HepG2 (cell line): ENCODE data around the gene SSNA1. TPM values are rescaled to one million over a fixed set of nuclear protein-coding genes. Genes with fewer than 3 reads are reported as not detected.
A peak's percentile ranks its signal among the peaks of the same experiment; 100 is the strongest.

Experiments used
- ATAC-seq: fragments of 200-7000 bp; cut with Tn5 transposase; 3 replicates; pipeline ENCODE4 v1.9.1; 2020; ENCODE audit warnings: mild to moderate bottlenecking, moderate library complexity
- BruUV-seq: library from RNA; stranded (reverse); fragments of 400-500 nt; replicated peaks from 2 replicates; lab custom pipeline; 2021; lab: Mats Ljungman, UMichigan
- CTCF ChIA-PET: fragments of 300-600 bp; formaldehyde crosslinking; extraction: SDS; loops from one replicate; lab custom pipeline; 2021; ENCODE audit warnings: low total read pairs, inconsistent platforms, low intra/inter-chr PET ratio; lab: Yijun Ruan, JAX
- POLR2A ChIA-PET: fragments of 350-600 bp; sonication (Branson Sonifier 250); formaldehyde crosslinking; loops from one replicate; lab custom pipeline; 2020; ENCODE audit warnings: antibody characterized with exemption, inconsistent platforms; lab: Yijun Ruan, JAX
- DNase-seq: peaks from one replicate; pipeline ENCODE4 v3.0.0-alpha.2; 2015; ENCODE audit warnings: low spot score
- FAIRE-seq: peaks from 3 replicates; lab custom pipeline; 2011; peaks lifted over from hg19 to GRCh38; lab: Jason Lieb, UNC
- H2AFZ ChIP-seq: one replicate; pipeline ENCODE4 v1.6.1; 2011; ENCODE audit warnings: low read length, inconsistent platforms
- H3K27ac ChIP-seq: fragments of 300-600 bp; 3 replicates; pipeline ENCODE4 v1.8.0; 2011; ENCODE audit warnings: mixed run types, mild to moderate bottlenecking, mixed read lengths, low read length, inconsistent platforms; ENCODE audit not compliant: insufficient read depth; ENCODE audit errors: extremely low read length
- H3K27me3 ChIP-seq, 2 experiments: fragments of 200-600 bp in 1 of 2; 2 replicates in 1 of 2; 3 replicates in 1 of 2; pipeline versions ENCODE4 v1.6.0 to v1.8.0; 2011; ENCODE audit warnings: low read length in 2 of 2, mild to moderate bottlenecking in 2 of 2, moderate library complexity in 2 of 2, inconsistent platforms in 1 of 2; ENCODE audit not compliant: insufficient read depth in 2 of 2, control insufficient read depth in 1 of 2
- H3K36me3 ChIP-seq, 2 experiments: fragments of 200-600 bp in 1 of 2; replicated peaks in 1 of 2; 2 replicates in 1 of 2; 3 replicates in 1 of 2; pipeline versions ENCODE4 v1.5.1 to v1.8.0; 2011; ENCODE audit warnings: low read length in 2 of 2, inconsistent platforms in 1 of 2; ENCODE audit not compliant: insufficient read depth in 2 of 2, control insufficient read depth in 1 of 2
- H3K4me1 ChIP-seq: 2 replicates; pipeline ENCODE4 v1.5.1; 2012; ENCODE audit warnings: low read length, inconsistent platforms; ENCODE audit not compliant: insufficient read depth
- H3K4me2 ChIP-seq: 2 replicates; pipeline ENCODE4 v1.6.0; 2011; ENCODE audit warnings: low read depth, low read length, inconsistent platforms
- H3K4me3 ChIP-seq, 3 experiments: fragments of 200-600 bp in 1 of 3; sonication (generic), shearing (Covaris generic) in 1 of 3; replicated peaks in 1 of 3; 2 replicates each; pipeline ENCODE4 v1.5.1; 2011 to 2016; ENCODE audit warnings: low read length in 3 of 3, inconsistent platforms in 2 of 3, low read depth in 2 of 3, mild to moderate bottlenecking in 2 of 3, control low read depth in 1 of 3, mixed read lengths in 1 of 3; ENCODE audit not compliant: insufficient read depth in 1 of 3
- H3K79me2 ChIP-seq: one replicate; pipeline ENCODE4 v1.6.1; 2011; ENCODE audit warnings: low read length, inconsistent platforms; ENCODE audit not compliant: insufficient read depth
- H3K9ac ChIP-seq: 2 replicates; pipeline ENCODE4 v1.6.0; 2011; ENCODE audit warnings: mild to moderate bottlenecking, low read depth, low read length, inconsistent platforms; ENCODE audit not compliant: insufficient read depth
- H3K9me3 ChIP-seq: 2 replicates; pipeline ENCODE4 v1.5.1; 2012; ENCODE audit warnings: mild to moderate bottlenecking, low read length
- H4K20me1 ChIP-seq: 2 replicates; pipeline ENCODE4 v1.6.0; 2011; ENCODE audit warnings: inconsistent platforms, mild to moderate bottlenecking, low read length, moderate library complexity; ENCODE audit not compliant: insufficient read depth
- PCBP1 ChIP-seq: fragments of 200-400 bp; formaldehyde crosslinking; IDR thresholded peaks from 2 replicates; pipeline ENCODE4 v1.6.1; 2017; ENCODE audit warnings: mild to moderate bottlenecking, low read depth, low read length, borderline replicate concordance
- POLR2G ChIP-seq: fragments of 200-400 bp; formaldehyde crosslinking; IDR thresholded peaks from 2 replicates; pipeline ENCODE4 v1.6.1; 2018; ENCODE audit warnings: mild to moderate bottlenecking, low read depth, low read length, moderate library complexity
- TMF1 ChIP-seq: sonication (generic); formaldehyde crosslinking; IDR thresholded peaks from 2 replicates; pipeline ENCODE4 v1.8.1; 2022; ENCODE audit warnings: low read depth, missing genetic modification reagents
- XBP1 ChIP-seq: sonication (generic); formaldehyde crosslinking; IDR thresholded peaks from 2 replicates; pipeline ENCODE4 v1.5.0; 2020; ENCODE audit warnings: missing genetic modification reagents
- YY1 ChIP-seq: IDR thresholded peaks from 2 replicates; pipeline ENCODE4 v1.6.1; 2011; ENCODE audit warnings: low read length, low read depth, moderate library complexity, mild to moderate bottlenecking; ENCODE audit not compliant: insufficient read depth, insufficient replicate concordance
- ZNF569 ChIP-seq: sonication (generic); formaldehyde crosslinking; IDR thresholded peaks from 2 replicates; pipeline ENCODE4 v1.5.0; 2020; ENCODE audit warnings: mild to moderate bottlenecking, missing genetic modification reagents, moderate library complexity, borderline replicate concordance
- ZSCAN31 ChIP-seq: sonication (generic); formaldehyde crosslinking; IDR thresholded peaks from 2 replicates; pipeline ENCODE4 v1.5.0; 2020; ENCODE audit warnings: low read depth, mild to moderate bottlenecking, missing genetic modification reagents
- WGBS: methylation state at CpG from one replicate; pipeline ENCODE4 v1.1.6; 2017; ENCODE audit warnings: low lambda C conversion rate; 5-methylcytosine and 5-hydroxymethylcytosine counted together
- in situ Hi-C: cut with HindIII; loops from 2 replicates; pipeline ENCODE4 v1.10.0; 2017; ENCODE audit warnings: low pct_unique_long_range_greater_than_20kb; ENCODE audit not compliant: extremely low pct_ligation_motif_present
- intact Hi-C: fragments of 100-400 bp; cut with micrococcal nuclease; formaldehyde crosslinking; loops from one replicate; pipeline ENCODE4 v1.10.0; 2022; ENCODE audit not compliant: unreplicated experiment
- polyA plus RNA-seq, 8 experiments: library from polyadenylated mRNA; depleted of rRNA in 3 of 8; stranded (reverse) in 7 of 8; unstranded in 1 of 8; fragments of >200 nt; fragmentation: Illumina TruSeq in 4 of 8; extraction: Trizol in 4 of 8; gene quantifications; 2 replicates each; pipeline versions ENCODE4 v1.2.1 to v1.2.3, GENCODE V29; 2011 to 2016; ENCODE audit warnings: low read depth in 4 of 8, missing spikeins in 1 of 8, mixed read lengths in 1 of 8; ENCODE audit not compliant: insufficient read depth in 1 of 8
- total RNA-seq, 5 experiments: library from RNA; depleted of rRNA; stranded (reverse); fragments of >200 nt; fragmentation: Illumina TruSeq; extraction: Trizol; gene quantifications; 2 replicates each; pipeline ENCODE4 v1.2.3, GENCODE V29; 2016; ENCODE audit warnings: low read depth in 1 of 5
- TF ChIP-seq, protein P1 (sequence below): sonication (generic); formaldehyde crosslinking; IDR thresholded peaks from 2 replicates; pipeline ENCODE4 v1.4.0; 2020; ENCODE audit warnings: missing genetic modification reagents
- TF ChIP-seq, protein P2 (sequence below): sonication (generic); formaldehyde crosslinking; IDR thresholded peaks from 2 replicates; pipeline ENCODE4 v1.5.0; 2020; ENCODE audit warnings: missing genetic modification reagents, mild to moderate bottlenecking, borderline replicate concordance

Gene SSNA1
- total and polyA plus RNA-seq, 2 of the 13 experiments (the other 11 are each of a cell fraction or from before 2014, with no cell fraction given), result 35.9 to 49.4 TPM

- TF ChIP-seq, protein P1, sequence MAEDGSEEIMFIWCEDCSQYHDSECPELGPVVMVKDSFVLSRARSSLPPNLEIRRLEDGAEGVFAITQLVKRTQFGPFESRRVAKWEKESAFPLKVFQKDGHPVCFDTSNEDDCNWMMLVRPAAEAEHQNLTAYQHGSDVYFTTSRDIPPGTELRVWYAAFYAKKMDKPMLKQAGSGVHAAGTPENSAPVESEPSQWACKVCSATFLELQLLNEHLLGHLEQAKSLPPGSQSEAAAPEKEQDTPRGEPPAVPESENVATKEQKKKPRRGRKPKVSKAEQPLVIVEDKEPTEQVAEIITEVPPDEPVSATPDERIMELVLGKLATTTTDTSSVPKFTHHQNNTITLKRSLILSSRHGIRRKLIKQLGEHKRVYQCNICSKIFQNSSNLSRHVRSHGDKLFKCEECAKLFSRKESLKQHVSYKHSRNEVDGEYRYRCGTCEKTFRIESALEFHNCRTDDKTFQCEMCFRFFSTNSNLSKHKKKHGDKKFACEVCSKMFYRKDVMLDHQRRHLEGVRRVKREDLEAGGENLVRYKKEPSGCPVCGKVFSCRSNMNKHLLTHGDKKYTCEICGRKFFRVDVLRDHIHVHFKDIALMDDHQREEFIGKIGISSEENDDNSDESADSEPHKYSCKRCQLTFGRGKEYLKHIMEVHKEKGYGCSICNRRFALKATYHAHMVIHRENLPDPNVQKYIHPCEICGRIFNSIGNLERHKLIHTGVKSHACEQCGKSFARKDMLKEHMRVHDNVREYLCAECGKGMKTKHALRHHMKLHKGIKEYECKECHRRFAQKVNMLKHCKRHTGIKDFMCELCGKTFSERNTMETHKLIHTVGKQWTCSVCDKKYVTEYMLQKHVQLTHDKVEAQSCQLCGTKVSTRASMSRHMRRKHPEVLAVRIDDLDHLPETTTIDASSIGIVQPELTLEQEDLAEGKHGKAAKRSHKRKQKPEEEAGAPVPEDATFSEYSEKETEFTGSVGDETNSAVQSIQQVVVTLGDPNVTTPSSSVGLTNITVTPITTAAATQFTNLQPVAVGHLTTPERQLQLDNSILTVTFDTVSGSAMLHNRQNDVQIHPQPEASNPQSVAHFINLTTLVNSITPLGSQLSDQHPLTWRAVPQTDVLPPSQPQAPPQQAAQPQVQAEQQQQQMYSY (CRISPR knock-in tag), result no peak
- TF ChIP-seq PCBP1 (no peak), ZSCAN31 (CRISPR knock-in tag) (peak; percentile 39; the same call in 1 of the 2 replicates)
- TF ChIP-seq, all 625 proteins: peak for 9
Observed at GRCh38 chr9:137225699-137226331, 37.3 kb downstream of the SSNA1 start (continued).

GRCh38 chr9:137226338-137227053 lies 38.0 kb downstream of the SSNA1 start:
- peaks cover 81% of the 10 kb centered on the region for H3K4me1 ChIP-seq
- no peaks in the 10 kb centered on the region for H4K20me1 ChIP-seq
- no peaks in the 10 kb centered on the region for H3K36me3 ChIP-seq
- peak overlapping the region; percentile 31; the same call in 1 of the 2 replicates for H3K9ac ChIP-seq
- H3K9me3 ChIP-seq, result no peaks in the 10 kb centered on the region
- no peaks in the 10 kb centered on the region; a peak in 1 of 5 replicates for H3K27me3 ChIP-seq
- ATAC-seq (peak; percentile 0; the same call in 1 of the 3 replicates), DNase-seq (no peak), FAIRE-seq (no peak)
- no peak overlapping the region for H2AFZ ChIP-seq
- intact Hi-C loops (loop anchor here (2.0 kb wide), 2 partner anchors 38 to 106 kb away; partner anchors contain the start of genes ANAPC2 and SSNA1), in situ Hi-C loops (loop anchor here (5.0 kb wide), 2 partner anchors 39 to 114 kb away; partner anchors contain the start of genes ANAPC2, DPP7 and SSNA1)
- peak overlapping the region; percentile 66 for H3K4me2 ChIP-seq
- H3K27ac ChIP-seq, result no peak overlapping the region
- H3K4me3 ChIP-seq, result peak overlapping the region in 1 of 3 experiments; percentile 53; a peak in 2 of 6 replicates
- ChIA-PET CTCF (interaction anchor here (1.5 kb wide), 2 partner anchors 37 to 50 kb away, joined by 8 to 16 read pairs; partner anchors contain the start of genes ANAPC2 and SSNA1), POLR2A (interaction anchor here (0.8 to 13.4 kb wide), 11 partner anchors 8 to 108 kb away, joined by 3 to 225 read pairs (median 3); partner anchors contain the start of genes ANAPC2, NDOR1, SSNA1 and TMEM203)
- no peaks in the 10 kb centered on the region for H3K79me2 ChIP-seq
- BruUV-seq, result no TSS peak
- 18% methylated on average over 9 of the region's 18 CpGs for WGBS
- TF ChIP-seq POLR2G, result 0 out of 2 replicates have a peak, but pooled peaks have one; percentile 26
- TF ChIP-seq YY1, result peak; percentile 9
- no peak for TF ChIP-seq XBP1 (CRISPR knock-in tag)
- TF ChIP-seq, protein P2, sequence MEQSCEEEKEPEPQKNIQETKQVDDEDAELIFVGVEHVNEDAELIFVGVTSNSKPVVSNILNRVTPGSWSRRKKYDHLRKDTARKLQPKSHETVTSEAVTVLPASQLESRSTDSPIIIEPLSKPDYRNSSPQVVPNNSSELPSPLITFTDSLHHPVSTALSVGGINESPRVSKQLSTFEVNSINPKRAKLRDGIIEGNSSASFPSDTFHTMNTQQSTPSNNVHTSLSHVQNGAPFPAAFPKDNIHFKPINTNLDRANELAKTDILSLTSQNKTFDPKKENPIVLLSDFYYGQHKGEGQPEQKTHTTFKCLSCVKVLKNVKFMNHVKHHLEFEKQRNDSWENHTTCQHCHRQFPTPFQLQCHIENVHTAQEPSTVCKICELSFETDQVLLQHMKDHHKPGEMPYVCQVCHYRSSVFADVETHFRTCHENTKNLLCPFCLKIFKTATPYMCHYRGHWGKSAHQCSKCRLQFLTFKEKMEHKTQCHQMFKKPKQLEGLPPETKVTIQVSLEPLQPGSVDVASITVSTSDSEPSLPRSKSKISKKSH, result no peak
- no peak for TF ChIP-seq ZNF569
- TF ChIP-seq, protein P1 (CRISPR knock-in tag), result no peak
- TF ChIP-seq TMF1 (CRISPR knock-in tag), result 0 out of 2 replicates have a peak, but pooled peaks have one; percentile 12
